Activated CD4-positive, CD25-positive, alpha-beta regulatory T cell treated with anti-CD3 and anti-CD28 coated beads, Interleukin-2, amount 50 U/mL, for 16 hours (primary cell): ENCODE measurements around the gene STX8.
"Not testable (repeated sequence)": the region's sequence is repeated elsewhere in the genome, so short reads cannot be mapped to it uniquely, and the experiment has no call there.

Experiments
- DNase-seq: peaks from one replicate; pipeline ENCODE4 v3.0.0-alpha.2; 2020; ENCODE audit warnings: low read depth, low spot score

STX8 gene

GRCh38 chr17:9499041-9499440 is 76.6 kb downstream of the STX8 start:
- DNase-seq: no peak

GRCh38 chr17:9498490-9498889 is 77.1 kb downstream of the STX8 start:
- no peak for DNase-seq

- DNase-seq: no peak
Measured at GRCh38 chr17:9488556-9488955, 87.1 kb downstream of the STX8 start.

DNA sequence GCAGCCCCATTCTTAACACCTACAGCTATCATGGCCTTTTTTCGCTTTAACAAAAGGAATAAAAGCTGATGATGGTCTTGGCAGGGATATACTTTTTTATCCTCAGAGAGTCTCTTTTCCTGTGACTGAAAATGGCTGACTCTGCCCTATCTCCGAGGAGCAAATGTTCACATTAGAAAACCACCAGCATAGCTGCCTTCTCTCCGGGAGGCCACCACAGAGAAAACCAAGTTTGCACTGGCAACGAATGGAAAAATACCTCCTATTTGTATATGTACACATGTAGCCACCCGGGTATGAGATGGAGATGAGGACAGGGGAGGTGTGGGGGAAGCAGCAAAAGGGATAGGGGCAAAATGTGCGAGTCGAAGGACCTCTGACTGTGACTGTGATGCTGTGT is 88.2 kb downstream of the STX8 start:
- no peak for DNase-seq

- DNase-seq: no peak
Measured at GRCh38 chr17:9484789-9485188, 90.8 kb downstream of the STX8 start.

DNA sequence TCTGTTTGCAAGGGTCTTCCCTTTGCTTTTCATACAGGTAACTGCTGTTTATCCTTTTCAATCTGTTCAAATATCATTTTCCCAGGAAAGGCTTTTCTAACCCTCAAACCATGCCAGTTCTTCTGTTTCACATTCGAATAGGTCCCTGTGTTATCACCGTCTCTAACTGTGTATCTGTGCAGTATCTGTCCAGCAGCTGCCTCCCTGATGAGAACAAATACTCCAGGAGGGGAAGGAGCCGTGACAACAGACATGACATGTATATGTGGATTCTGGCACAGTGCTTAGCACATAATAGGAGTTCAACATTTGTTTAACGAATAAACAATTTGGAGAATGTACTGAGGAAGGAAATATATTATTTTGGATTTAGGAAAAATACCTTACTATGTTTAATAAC is 95.7 kb downstream of the STX8 start:
- no peak for DNase-seq

- DNase-seq: no peak
Measured at GRCh38 chr17:9478889-9479288, 96.7 kb downstream of the STX8 start.

DNA sequence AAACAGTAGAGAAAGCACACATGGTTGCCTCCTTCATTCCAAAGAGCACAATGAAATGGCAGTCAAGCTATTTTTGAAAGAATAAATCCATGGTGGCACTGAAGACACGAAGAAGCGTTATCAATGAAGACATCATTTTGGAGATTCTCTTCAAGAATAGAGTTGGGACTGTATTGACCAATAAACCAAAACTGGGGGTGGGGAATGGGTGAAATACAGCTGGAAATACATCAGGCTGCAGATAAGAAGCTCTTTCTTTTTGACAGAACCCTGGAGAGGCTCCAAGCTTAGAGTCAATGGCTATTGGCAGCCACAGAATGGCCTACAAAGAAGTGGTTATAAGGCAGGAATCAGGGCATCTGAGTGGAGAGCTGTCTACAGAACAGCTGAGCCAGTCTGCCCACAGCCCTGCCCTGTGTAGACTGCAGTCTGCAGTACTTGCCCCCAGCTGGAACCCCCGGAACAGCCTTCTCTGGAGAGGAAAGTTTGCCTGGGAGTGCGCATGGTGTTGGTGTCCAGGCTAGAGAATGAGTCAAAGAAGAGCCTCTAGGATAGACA is 100.4 kb downstream of the STX8 start:
- DNase-seq: no peak

DNA sequence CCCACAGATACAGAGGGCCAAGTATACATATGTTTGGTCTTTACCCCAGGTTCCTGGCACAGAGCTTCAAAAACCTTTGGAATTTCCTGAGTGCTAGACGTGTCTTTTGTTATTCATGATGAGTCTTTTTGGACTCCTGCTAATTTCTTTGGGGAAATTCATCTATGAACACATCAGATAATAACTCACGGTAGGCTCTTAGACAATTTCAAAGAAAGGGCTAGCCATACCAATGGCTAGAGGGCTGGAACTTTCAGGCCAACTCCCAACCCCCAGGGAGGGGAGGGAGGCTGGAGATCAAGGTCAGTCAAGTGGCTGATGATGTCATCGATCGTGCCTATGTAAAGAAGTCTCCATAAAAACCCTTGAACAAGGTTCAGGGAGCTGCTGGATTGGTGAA is 101.9 kb downstream of the STX8 start:
- no peak for DNase-seq

DNA sequence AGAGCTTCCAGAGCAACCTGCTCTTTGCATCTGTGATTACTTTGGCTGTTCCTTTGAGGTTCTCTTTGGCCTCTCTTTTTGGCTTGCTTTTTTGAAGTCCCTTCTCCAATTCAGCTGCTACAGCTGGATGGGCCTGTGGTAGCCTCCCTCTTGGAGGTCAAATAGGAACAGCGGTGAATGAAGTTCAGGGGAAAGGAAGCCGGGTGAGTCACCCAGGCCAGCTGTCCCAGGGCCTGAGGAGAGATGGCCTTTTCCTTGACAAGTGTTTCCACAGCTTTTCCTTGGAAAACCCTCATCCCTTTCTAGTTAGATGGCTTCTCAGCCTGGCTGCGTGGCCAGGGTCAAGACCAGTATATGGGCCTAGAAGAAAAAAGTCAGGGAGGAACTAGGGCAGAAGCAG is 103.1 kb downstream of the STX8 start:
- no peak for DNase-seq

DNA sequence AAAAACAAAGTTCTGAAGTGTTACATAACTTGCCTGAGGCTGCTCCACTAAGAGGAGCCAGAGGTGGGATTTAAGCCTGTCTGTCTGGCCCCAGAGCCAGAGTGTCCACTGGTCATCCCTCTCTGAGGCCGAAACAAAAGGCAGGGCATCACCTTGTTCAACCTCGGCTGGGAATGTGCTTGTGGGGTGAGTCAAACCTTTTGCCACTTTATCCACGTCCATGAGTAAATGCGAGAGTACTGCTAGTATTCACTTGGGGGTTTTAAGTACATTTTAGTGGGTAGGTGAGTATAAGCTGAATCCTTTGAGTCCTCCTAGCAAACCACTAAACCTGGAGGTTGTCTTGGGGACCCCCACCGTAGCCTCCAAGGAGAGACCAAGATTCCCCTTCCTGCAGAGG is 103.5 kb downstream of the STX8 start:
- no peak for DNase-seq

DNA sequence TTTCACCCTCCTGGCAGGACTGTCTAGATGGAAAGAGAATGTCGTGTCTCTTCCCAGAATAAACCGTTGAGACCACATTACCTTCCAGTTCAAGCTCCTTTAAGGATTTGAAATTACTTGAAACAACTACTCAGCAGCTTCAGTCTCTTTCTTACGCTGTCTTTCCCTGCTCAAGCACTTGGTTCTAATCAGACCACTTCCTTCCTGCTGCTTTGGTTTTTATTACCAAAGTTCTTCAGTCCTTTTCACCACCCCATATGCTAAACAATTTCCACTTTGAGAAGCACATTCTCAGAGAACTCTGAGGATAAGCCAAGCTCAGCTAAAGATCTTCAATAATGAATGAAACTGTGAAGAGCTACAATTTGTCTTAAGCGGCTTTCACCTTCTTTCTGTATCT is 105.4 kb downstream of the STX8 start:
- DNase-seq: no peak

- no peak for DNase-seq
Measured at GRCh38 chr17:9468937-9469336, 106.7 kb downstream of the STX8 start.

DNA sequence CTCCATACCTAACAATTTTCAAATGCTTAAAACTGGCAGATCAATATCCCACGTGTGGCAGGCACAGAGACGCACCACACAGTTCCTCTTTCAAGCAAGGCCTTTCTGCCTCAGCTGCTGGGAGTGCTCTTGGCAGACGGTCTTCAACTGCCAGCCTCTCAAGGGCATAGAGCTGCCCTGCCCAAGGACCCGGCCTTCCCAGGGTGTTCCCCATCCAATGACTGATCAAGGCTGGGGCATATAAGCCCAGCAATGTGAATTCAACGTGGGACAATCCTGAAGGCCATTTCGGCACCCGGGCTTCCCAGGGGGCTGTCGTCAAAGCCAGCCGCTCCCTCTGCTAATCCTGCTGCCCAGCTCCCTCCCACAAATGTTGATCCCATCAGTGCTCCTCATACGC is 107.1 kb downstream of the STX8 start:
- DNase-seq: no peak

GRCh38 chr17:9467518-9467917 is 108.1 kb downstream of the STX8 start:
- DNase-seq: no peak

DNA sequence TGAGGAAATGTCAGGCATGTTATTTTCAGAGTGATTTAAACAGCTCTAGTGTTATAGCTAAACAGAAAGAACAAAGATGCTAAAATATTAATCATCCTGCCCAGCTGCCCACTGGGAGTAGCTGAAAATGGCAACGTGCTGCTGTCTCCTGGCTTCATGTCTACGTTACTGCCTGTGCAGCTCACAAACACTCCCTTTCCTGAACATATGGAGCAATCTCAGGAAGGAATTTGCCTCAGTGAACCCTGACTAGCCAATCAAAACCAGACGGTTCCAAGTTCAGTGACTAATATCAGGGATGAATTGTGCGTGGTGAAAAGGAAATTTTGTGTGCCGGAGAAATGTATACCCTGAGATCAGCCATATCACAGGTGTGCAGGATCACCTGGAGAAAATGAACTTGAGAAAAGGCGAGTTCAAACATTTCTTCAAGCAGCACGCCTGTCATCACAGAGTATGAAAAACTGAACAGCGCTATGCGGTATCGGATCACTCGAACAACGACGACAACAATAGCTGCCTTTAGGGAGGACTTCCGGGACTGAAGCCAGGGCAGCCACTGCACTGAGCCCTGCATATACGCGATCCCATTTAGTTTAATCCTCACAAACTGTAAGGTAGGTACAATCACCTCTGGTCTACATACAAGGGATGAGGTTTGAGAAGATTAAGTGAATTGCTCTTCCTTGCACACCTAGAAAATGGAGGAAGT is 110.3 kb downstream of the STX8 start:
- DNase-seq: no peak

DNA sequence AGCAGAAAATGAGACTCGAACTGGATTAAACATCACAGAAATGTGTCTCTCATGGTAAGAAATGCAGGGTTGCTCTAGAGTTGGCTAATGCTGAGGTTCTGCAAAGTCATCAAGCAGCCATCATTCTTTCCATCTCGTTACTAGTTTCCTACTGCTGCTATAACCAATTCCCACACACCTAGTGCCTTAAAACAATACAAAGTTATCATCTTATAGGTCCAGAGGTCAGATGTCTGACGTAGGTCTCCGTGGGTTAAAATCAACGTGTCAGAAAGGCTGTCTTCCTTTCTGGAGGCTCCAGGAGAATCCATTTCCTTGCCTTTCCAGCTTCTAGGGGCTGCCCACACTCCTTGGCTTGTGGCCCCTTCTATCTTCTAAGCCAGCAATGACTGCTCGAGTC is 118.6 kb downstream of the STX8 start:
- DNase-seq: no peak

DNA sequence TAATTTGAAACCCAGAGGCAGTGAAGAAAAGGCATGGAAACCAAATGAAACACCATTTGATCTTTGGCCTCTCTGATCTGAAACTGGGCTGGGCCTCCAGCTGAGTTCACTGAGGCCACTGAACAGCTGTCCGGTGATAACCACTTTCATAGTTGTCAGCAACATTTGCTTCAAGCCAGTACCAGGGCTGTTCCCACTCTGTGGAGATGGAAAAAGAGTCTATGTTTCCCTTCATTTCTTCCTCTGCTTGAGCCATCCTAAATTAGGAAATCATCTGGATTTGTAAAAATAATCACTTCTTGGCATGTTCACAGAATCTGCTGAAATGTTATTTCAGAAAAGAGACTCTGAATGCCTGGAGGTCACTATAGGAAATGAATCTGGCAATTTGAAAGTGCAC is 119.3 kb downstream of the STX8 start:
- DNase-seq: no peak

DNA sequence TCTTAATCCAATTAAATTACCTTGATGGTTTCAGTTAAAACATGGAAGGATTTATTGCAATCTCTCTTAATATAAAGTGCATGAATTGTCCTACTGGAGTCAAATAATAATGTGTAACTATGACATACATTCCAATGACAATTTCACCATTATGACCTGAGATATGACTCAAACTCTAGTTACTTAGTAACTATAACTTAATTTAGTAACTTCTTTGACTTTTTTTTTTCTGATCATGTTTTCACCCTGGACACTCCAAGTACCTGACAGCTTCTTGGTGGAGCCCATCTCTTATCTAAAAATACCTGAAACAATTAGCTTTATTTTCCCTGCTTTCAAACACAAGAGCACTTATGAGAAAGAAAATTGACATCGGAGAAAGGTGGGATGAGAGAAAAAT is 123.7 kb downstream of the STX8 start:
- no peak for DNase-seq

- DNase-seq: not testable (repeated sequence)
Measured at GRCh38 chr17:9447298-9447697, 128.3 kb downstream of the STX8 start.

DNA sequence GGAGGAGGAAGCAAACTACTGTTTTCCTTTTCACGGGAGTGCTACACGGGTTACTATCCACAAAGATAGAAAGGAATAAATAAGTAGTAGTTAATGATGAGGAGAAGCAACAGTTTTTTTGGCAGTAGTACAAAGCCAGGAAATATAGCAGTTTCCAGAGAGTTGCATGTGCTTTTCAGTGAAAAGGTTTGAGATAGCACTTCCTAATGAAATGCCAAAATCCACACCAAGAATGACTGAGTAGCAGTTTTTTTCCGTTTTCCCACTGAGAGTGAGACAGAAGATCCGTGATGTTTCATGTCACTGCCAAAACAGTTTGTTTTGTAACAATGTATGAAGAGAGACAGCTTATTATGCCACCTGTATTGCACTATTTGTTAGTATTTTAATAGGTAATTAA is 129.1 kb downstream of the STX8 start:
- no peak for DNase-seq

DNA sequence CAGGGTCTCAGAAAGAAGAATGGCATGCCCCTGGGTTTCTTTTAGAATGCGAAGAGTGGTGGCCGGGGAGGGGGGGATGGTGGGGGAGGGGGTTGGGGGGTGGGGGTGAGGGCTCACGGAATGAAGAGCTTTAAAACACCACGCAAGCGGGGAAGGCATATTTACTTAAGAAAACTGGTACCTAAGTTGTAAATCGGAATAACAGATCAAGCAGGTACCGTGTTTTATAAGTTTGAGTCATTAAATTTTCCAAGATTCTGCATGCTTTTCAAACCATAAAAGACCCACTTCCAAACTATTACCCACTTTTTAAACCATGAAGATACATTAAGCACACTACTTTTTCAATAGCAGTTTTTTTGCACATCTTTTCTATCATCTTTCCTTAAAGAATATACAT is 130.2 kb downstream of the STX8 start:
- no peak for DNase-seq

DNA sequence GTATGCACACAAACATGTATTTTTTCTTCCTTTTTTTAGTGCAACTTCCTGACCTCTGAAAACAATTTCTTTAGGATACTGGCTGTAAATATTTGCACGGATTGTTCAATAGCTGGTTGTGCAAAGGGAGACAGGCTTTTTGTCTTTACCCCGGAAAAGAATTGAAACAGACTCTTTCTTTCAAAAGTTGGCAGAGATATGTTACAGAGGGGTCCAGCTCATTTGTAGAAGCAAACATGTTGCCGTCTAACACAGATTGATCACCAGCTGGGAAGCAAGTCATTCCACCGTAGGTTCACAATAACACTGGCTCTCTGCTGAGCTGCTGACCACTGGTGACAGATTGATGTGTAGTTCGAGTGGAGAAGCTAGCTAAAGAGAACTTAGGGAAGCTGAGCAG is 130.9 kb downstream of the STX8 start:
- DNase-seq: no peak

- no peak for DNase-seq
Measured at GRCh38 chr17:9443811-9444210, 131.8 kb downstream of the STX8 start.
